ENCODE data around the gene SETD7.

Gene SETD7

GRCh38 chr4:139501927-139502899 is 53.8 kb downstream of the SETD7 start:
- DNase-seq (ENCODE audit: low read depth) = peak; percentile 35
- no peaks in the 10 kb centered on the region for H3K9me3 ChIP-seq (ENCODE audit: control insufficient read depth, low read length)

GRCh38 chr4:139501527-139501926 is 54.5 kb downstream of the SETD7 start:
- H3K27me3 ChIP-seq (replicated peaks; ENCODE audit: control insufficient read depth, insufficient read depth, low read length) = no peaks in the 10 kb centered on the region
- no peak overlapping the region for H3K4me3 ChIP-seq (ENCODE audit: low read length)
- peaks cover 33% of the 10 kb centered on the region for H3K4me1 ChIP-seq (ENCODE audit: control insufficient read depth, insufficient read depth, low read length)
- H3K9me3 ChIP-seq (ENCODE audit: control insufficient read depth, low read length) = no peaks in the 10 kb centered on the region
- H3K36me3 ChIP-seq (ENCODE audit: control insufficient read depth, insufficient read depth, low read length, severe bottlenecking) = peaks cover 7% of the 10 kb centered on the region
- no peak for DNase-seq (ENCODE audit: low read depth)
- H3K9ac ChIP-seq (ENCODE audit: low read length) = no peak overlapping the region

More at GRCh38 chr4:139501927-139502899, 53.8 kb downstream of the SETD7 start:
- peaks cover 11% of the 10 kb centered on the region for H3K36me3 ChIP-seq (ENCODE audit: control insufficient read depth, insufficient read depth, low read length, severe bottlenecking)
- peaks cover 29% of the 10 kb centered on the region for H3K4me1 ChIP-seq (ENCODE audit: control insufficient read depth, insufficient read depth, low read length)
- H3K4me3 ChIP-seq (ENCODE audit: low read length) = no peak overlapping the region
- no peak overlapping the region for H3K9ac ChIP-seq (ENCODE audit: low read length)
- H3K27me3 ChIP-seq (replicated peaks; ENCODE audit: control insufficient read depth, insufficient read depth, low read length) = no peaks in the 10 kb centered on the region

GRCh38 chr4:139501117-139501516 is 54.9 kb downstream of the SETD7 start:
- no peak overlapping the region for H3K4me3 ChIP-seq (ENCODE audit: low read length)
- H3K36me3 ChIP-seq (ENCODE audit: control insufficient read depth, insufficient read depth, low read length, severe bottlenecking) = peaks cover 7% of the 10 kb centered on the region
- no peaks in the 10 kb centered on the region for H3K27me3 ChIP-seq (replicated peaks; ENCODE audit: control insufficient read depth, insufficient read depth, low read length)
- H3K9me3 ChIP-seq (ENCODE audit: control insufficient read depth, low read length) = no peaks in the 10 kb centered on the region
- peak overlapping the region; percentile 4 for H3K9ac ChIP-seq (ENCODE audit: low read length)
- DNase-seq (ENCODE audit: low read depth) = peak; percentile 47
- peaks cover 37% of the 10 kb centered on the region for H3K4me1 ChIP-seq (ENCODE audit: control insufficient read depth, insufficient read depth, low read length)

GRCh38 chr4:139499186-139499585 is 56.8 kb downstream of the SETD7 start:
- Histone ChIP-seq H3K4me1 (ENCODE audit: control insufficient read depth, insufficient read depth, low read length) (peaks cover 41% of the 10 kb centered on the region), H3K9me3 (ENCODE audit: control insufficient read depth, low read length) (no peaks in the 10 kb centered on the region)
- DNase-seq (ENCODE audit: low read depth) = no peak

GRCh38 chr4:139493176-139493575 is 62.8 kb downstream of the SETD7 start:
- H3K9ac ChIP-seq (ENCODE audit: low read length) = no peak overlapping the region
- no peak for DNase-seq (ENCODE audit: low read depth)
- H3K4me1 ChIP-seq (ENCODE audit: control insufficient read depth, insufficient read depth, low read length) = peaks cover 16% of the 10 kb centered on the region
- no peaks in the 10 kb centered on the region for H3K27me3 ChIP-seq (replicated peaks; ENCODE audit: control insufficient read depth, insufficient read depth, low read length)
- H3K36me3 ChIP-seq (ENCODE audit: control insufficient read depth, insufficient read depth, low read length, severe bottlenecking) = no peaks in the 10 kb centered on the region
- H3K9me3 ChIP-seq (ENCODE audit: control insufficient read depth, low read length) = peaks cover 5% of the 10 kb centered on the region
- no peak overlapping the region for H3K4me3 ChIP-seq (ENCODE audit: low read length)

More at GRCh38 chr4:139499186-139499585, 56.8 kb downstream of the SETD7 start:
- Histone ChIP-seq H3K4me3 (ENCODE audit: low read length) (no peak overlapping the region), H3K27me3 (replicated peaks; ENCODE audit: control insufficient read depth, insufficient read depth, low read length) (no peaks in the 10 kb centered on the region), H3K9ac (ENCODE audit: low read length) (no peak overlapping the region), H3K36me3 (ENCODE audit: control insufficient read depth, insufficient read depth, low read length, severe bottlenecking) (no peaks in the 10 kb centered on the region)

GRCh38 chr4:139492429-139492828 is 63.6 kb downstream of the SETD7 start:
- no peaks in the 10 kb centered on the region for H3K36me3 ChIP-seq (ENCODE audit: control insufficient read depth, insufficient read depth, low read length, severe bottlenecking)
- no peaks in the 10 kb centered on the region for H3K27me3 ChIP-seq (replicated peaks; ENCODE audit: control insufficient read depth, insufficient read depth, low read length)
- DNase-seq (ENCODE audit: low read depth) = no peak
- no peak overlapping the region for H3K9ac ChIP-seq (ENCODE audit: low read length)
- H3K4me3 ChIP-seq (ENCODE audit: low read length) = no peak overlapping the region
- H3K4me1 ChIP-seq (ENCODE audit: control insufficient read depth, insufficient read depth, low read length) = peaks cover 13% of the 10 kb centered on the region
- peaks cover 5% of the 10 kb centered on the region for H3K9me3 ChIP-seq (ENCODE audit: control insufficient read depth, low read length)

- Histone ChIP-seq H3K4me3 (ENCODE audit: low read length) (no peak overlapping the region), H3K4me1 (ENCODE audit: control insufficient read depth, insufficient read depth, low read length) (peaks cover 7% of the 10 kb centered on the region), H3K9ac (ENCODE audit: low read length) (no peak overlapping the region), H3K9me3 (ENCODE audit: control insufficient read depth, low read length) (peaks cover 5% of the 10 kb centered on the region), H3K36me3 (ENCODE audit: control insufficient read depth, insufficient read depth, low read length, severe bottlenecking) (no peaks in the 10 kb centered on the region), H3K27me3 (replicated peaks; ENCODE audit: control insufficient read depth, insufficient read depth, low read length) (no peaks in the 10 kb centered on the region)
- no peak for DNase-seq (ENCODE audit: low read depth)
Measured at GRCh38 chr4:139489638-139490037, 66.4 kb downstream of the SETD7 start.

GRCh38 chr4:139488442-139488841 is 67.6 kb downstream of the SETD7 start:
- no peaks in the 10 kb centered on the region for H3K9me3 ChIP-seq (ENCODE audit: control insufficient read depth, low read length)
- peaks cover 7% of the 10 kb centered on the region for H3K4me1 ChIP-seq (ENCODE audit: control insufficient read depth, insufficient read depth, low read length)
- no peaks in the 10 kb centered on the region for H3K27me3 ChIP-seq (replicated peaks; ENCODE audit: control insufficient read depth, insufficient read depth, low read length)
- H3K4me3 ChIP-seq (ENCODE audit: low read length) = no peak overlapping the region
- no peaks in the 10 kb centered on the region for H3K36me3 ChIP-seq (ENCODE audit: control insufficient read depth, insufficient read depth, low read length, severe bottlenecking)
- no peak for DNase-seq (ENCODE audit: low read depth)
- no peak overlapping the region for H3K9ac ChIP-seq (ENCODE audit: low read length)

GRCh38 chr4:139484783-139485311 is 71.2 kb downstream of the SETD7 start:
- Histone ChIP-seq H3K9me3 (ENCODE audit: control insufficient read depth, low read length) (no peaks in the 10 kb centered on the region), H3K36me3 (ENCODE audit: control insufficient read depth, insufficient read depth, low read length, severe bottlenecking) (no peaks in the 10 kb centered on the region), H3K4me3 (ENCODE audit: low read length) (no peak overlapping the region), H3K27me3 (replicated peaks; ENCODE audit: control insufficient read depth, insufficient read depth, low read length) (no peaks in the 10 kb centered on the region), H3K9ac (ENCODE audit: low read length) (no peak overlapping the region), H3K4me1 (ENCODE audit: control insufficient read depth, insufficient read depth, low read length) (peaks cover 14% of the 10 kb centered on the region)
- DNase-seq (ENCODE audit: low read depth) = no peak

- Histone ChIP-seq H3K36me3 (ENCODE audit: control insufficient read depth, insufficient read depth, low read length, severe bottlenecking) (no peaks in the 10 kb centered on the region), H3K27me3 (replicated peaks; ENCODE audit: control insufficient read depth, insufficient read depth, low read length) (no peaks in the 10 kb centered on the region), H3K4me1 (ENCODE audit: control insufficient read depth, insufficient read depth, low read length) (peaks cover 18% of the 10 kb centered on the region), H3K4me3 (ENCODE audit: low read length) (no peak overlapping the region), H3K9me3 (ENCODE audit: control insufficient read depth, low read length) (no peaks in the 10 kb centered on the region), H3K9ac (ENCODE audit: low read length) (no peak overlapping the region)
- DNase-seq (ENCODE audit: low read depth) = no peak
Measured at GRCh38 chr4:139483000-139483399, 73.0 kb downstream of the SETD7 start.

GRCh38 chr4:139481465-139481864 is 74.6 kb downstream of the SETD7 start:
- Histone ChIP-seq H3K36me3 (ENCODE audit: control insufficient read depth, insufficient read depth, low read length, severe bottlenecking) (no peaks in the 10 kb centered on the region), H3K4me3 (ENCODE audit: low read length) (no peak overlapping the region), H3K9me3 (ENCODE audit: control insufficient read depth, low read length) (no peaks in the 10 kb centered on the region), H3K4me1 (ENCODE audit: control insufficient read depth, insufficient read depth, low read length) (peaks cover 22% of the 10 kb centered on the region), H3K9ac (ENCODE audit: low read length) (no peak overlapping the region), H3K27me3 (replicated peaks; ENCODE audit: control insufficient read depth, insufficient read depth, low read length) (no peaks in the 10 kb centered on the region)
- no peak for DNase-seq (ENCODE audit: low read depth)
